Measurements from ENCODE around the gene BTBD10.

The BTBD10 gene

DNA sequence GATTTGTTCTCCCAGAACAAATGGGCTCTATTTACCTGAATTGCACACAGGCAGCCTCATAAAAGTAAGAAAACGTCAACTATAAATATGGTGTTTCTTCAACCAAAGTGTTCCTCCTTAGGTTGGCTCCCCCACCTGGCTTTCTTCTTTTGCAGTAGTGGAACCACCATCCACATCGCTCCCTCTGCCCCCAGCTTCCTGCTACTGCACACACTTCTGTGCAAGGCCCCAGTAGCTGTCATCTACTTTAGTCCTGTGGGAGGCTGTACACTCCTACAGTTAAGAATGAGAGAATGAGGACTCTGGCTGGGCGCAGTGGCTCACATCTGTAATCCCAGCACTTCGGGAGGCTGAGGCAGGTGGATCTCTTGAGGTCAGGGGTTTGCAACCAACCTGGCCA, 95.9 kb downstream of the BTBD10 start:
- no peak for DNase-seq (ENCODE audit: low read depth in 2 of 2)
- no peak overlapping the region for H3K4me3 ChIP-seq (replicated peaks in 1 of 2; ENCODE audit: low read depth in 2 of 2, low read length in 2 of 2)
- no peak for TF ChIP-seq CTCF (IDR thresholded peaks at IDR 0.05; ENCODE audit: low read depth, low read length)

DNA sequence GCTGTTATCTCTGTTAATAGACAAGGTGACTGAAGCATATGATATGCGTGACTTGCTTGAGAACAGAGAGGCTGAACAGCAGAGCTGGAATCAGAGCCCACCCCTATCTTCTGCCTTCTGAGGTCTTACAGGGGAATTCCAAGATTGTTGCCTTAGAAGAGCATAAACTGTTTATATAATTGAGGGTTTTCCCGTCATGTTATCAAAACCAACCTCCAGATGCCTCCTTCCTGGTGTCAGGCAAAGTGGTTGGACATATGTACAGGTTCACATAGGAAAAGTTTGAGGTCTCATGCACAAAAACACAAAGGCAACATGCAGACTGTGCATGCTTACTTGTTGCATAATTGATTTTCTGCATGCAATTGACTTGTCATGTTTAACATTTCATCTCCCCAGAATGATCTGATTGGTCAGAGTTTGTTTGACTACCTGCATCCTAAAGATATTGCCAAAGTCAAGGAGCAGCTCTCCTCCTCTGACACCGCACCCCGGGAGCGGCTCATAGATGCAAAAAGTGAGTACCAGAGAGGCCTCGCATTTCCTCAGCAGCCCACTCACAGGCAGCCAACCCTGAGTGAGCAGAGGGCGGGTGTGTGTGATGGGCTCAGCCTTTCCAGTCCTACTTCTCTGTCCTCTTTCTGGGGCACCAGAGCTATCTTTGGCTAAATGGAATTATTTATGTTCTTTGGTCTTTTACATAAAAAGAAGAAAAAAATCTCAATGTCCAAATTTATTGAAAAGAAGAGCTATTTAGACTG, 96.6 kb downstream of the BTBD10 start:
- DNase-seq (ENCODE audit: low read depth in 2 of 2) = no peak
- H3K4me3 ChIP-seq (replicated peaks in 1 of 2; ENCODE audit: low read depth in 2 of 2, low read length in 2 of 2) = no peak overlapping the region
- TF ChIP-seq CTCF (IDR thresholded peaks at IDR 0.05; ENCODE audit: low read depth, low read length) = no peak

DNA sequence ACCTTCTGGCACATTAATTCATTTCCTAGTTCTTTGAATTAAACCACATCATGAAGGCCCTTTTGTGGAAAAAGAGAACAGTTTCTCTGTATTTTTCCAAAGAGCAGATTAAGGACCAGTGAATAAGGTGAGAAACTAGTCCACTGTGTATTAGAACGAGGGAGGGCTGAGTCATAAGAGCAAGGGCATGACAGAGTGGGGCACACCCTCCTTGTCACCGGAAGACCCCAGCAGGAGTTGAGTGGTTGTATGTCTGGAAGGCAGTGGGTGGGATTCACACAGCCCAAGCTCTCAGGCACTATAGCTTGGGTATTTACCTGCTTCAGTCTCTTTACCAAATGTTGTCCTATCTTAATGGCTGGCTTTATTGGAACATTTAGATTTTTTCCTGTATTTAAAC, 98.6 kb downstream of the BTBD10 start:
- TF ChIP-seq CTCF (IDR thresholded peaks at IDR 0.05; ENCODE audit: low read depth, low read length) = no peak
- peak in 1 of 2 donors; percentile 24 for DNase-seq (ENCODE audit: low read depth in 2 of 2)
- no peak overlapping the region for H3K4me3 ChIP-seq (replicated peaks in 1 of 2; ENCODE audit: low read depth in 2 of 2, low read length in 2 of 2)

- no peak for DNase-seq (ENCODE audit: low read depth in 2 of 2)
- TF ChIP-seq CTCF (IDR thresholded peaks at IDR 0.05; ENCODE audit: low read depth, low read length) = no peak
Observed at GRCh38 chr11:13362596-13363109, 100.4 kb downstream of the BTBD10 start.

GRCh38 chr11:13358596-13359270, 104.3 kb downstream of the BTBD10 start:
- TF ChIP-seq CTCF (IDR thresholded peaks at IDR 0.05; ENCODE audit: low read depth, low read length) = no peak
- H3K4me3 ChIP-seq (replicated peaks in 1 of 2; ENCODE audit: low read depth in 2 of 2, low read length in 2 of 2) = no peak overlapping the region
- no peak for DNase-seq (ENCODE audit: low read depth in 2 of 2)

More at GRCh38 chr11:13362596-13363109, 100.4 kb downstream of the BTBD10 start:
- no peak overlapping the region for H3K4me3 ChIP-seq (replicated peaks in 1 of 2; ENCODE audit: low read depth in 2 of 2, low read length in 2 of 2)

DNA sequence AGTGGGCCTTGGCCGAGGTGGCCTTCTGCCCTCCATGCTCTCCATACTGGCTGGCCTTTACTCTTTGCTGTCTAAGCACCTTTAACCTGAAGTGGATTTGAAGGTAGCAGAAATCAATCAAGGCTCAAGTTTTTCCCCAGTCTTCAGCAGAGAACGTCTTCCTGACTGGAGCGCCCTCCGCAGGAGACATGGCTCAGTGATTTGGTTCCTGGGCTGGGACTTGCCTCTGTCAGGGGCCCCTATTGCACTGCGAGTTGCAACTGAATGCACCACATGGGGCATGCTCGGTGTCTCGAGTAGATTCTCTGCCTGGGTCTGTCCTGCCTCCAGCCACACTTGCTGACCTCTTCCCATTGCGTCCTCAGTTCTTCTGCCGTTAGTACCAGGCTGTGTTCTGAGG, 105.8 kb downstream of the BTBD10 start:
- no peak for DNase-seq (ENCODE audit: low read depth in 2 of 2)
- H3K4me3 ChIP-seq (replicated peaks in 1 of 2; ENCODE audit: low read depth in 2 of 2, low read length in 2 of 2) = no peak overlapping the region
- TF ChIP-seq CTCF (IDR thresholded peaks at IDR 0.05; ENCODE audit: low read depth, low read length) = no peak
